MM.1S (cell line): ENCODE results near the gene PCCA.

Experiments
- EZH2phosphoT487 ChIP-seq: fragments of 300-600 bp; sonication (generic); IDR thresholded peaks from 2 replicates; pipeline ENCODE4 v1.6.1; 2018; ENCODE audit warnings: antibody characterized with exemption, low read length
- TF ChIP-seq, protein P1 (sequence below): fragments of 300-600 bp; sonication (generic); IDR thresholded peaks from 2 replicates; pipeline ENCODE4 v1.5.1; 2016; ENCODE audit warnings: antibody characterized with exemption, low read length, mixed read lengths

DNA sequence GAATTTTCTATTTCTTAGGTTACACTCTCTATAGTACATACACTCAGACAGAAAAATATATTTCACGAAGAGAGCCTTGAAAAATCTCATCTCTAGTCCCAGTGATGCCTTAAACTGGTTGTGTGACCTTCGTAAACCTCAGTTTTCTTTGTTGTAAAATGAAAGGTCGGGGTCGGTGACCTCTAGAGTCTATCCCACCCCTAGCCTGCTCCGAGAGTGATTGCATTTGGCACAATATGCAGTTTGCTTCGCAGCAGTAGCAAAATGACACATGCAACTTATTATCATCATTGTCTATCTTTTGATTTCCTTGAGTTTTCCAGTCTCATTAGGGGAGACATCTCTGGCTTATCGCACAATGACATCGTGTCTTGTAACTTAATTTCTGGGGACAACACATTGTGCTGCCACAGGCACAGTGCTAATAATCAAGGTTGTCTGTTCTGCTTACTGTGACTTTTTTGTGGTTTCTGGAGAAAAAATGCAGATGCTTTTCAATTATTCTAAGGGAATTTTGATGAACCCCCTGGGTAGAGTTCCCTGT is 384.7 kb downstream of the PCCA start:
- TF ChIP-seq, protein P1, sequence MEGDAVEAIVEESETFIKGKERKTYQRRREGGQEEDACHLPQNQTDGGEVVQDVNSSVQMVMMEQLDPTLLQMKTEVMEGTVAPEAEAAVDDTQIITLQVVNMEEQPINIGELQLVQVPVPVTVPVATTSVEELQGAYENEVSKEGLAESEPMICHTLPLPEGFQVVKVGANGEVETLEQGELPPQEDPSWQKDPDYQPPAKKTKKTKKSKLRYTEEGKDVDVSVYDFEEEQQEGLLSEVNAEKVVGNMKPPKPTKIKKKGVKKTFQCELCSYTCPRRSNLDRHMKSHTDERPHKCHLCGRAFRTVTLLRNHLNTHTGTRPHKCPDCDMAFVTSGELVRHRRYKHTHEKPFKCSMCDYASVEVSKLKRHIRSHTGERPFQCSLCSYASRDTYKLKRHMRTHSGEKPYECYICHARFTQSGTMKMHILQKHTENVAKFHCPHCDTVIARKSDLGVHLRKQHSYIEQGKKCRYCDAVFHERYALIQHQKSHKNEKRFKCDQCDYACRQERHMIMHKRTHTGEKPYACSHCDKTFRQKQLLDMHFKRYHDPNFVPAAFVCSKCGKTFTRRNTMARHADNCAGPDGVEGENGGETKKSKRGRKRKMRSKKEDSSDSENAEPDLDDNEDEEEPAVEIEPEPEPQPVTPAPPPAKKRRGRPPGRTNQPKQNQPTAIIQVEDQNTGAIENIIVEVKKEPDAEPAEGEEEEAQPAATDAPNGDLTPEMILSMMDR, result no peak
- no peak for TF ChIP-seq EZH2phosphoT487
